HCT116 (cell line): ENCODE results near the gene FARP1. TPM values are rescaled to one million over a fixed set of nuclear protein-coding genes. Genes with fewer than 3 reads are reported as not detected.
A peak's percentile ranks its signal among the peaks of the same experiment; 100 is the strongest.

Source experiments
- ATAC-seq: fragments of 200-7000 bp; cut with Tn5 transposase; 2 replicates; pipeline ENCODE4 v1.9.1; 2020; ENCODE audit warnings: mild to moderate bottlenecking, moderate library complexity
- BruUV-seq: library from RNA; stranded (reverse); fragments of 400-500 nt; replicated peaks from 2 replicates; lab custom pipeline; 2021; lab: Mats Ljungman, UMichigan
- CTCF ChIA-PET: fragments of 300-600 bp; sonication (Branson Sonifier 250); formaldehyde crosslinking; loops from one replicate; lab custom pipeline; 2021; ENCODE audit warnings: antibody characterized with exemption; lab: Charles Lee
- POLR2A ChIA-PET: fragments of 300-600, 350-600 bp; sonication (Branson Sonifier 250); formaldehyde crosslinking; loops from one replicate; lab custom pipeline; 2021; ENCODE audit warnings: antibody characterized with exemption; lab: Charles Lee
- RAD21 ChIA-PET, 2 experiments: fragments of 300-600 bp; sonication (Branson Sonifier 250); formaldehyde crosslinking; loops; one replicate each; lab custom pipeline; 2023; ENCODE audit warnings: low total read pairs in 2 of 2; ENCODE audit not compliant: uncharacterized antibody in 2 of 2, unreplicated experiment in 2 of 2, low non-redundant PET in 1 of 2; lab: Charles Lee
- DNase-seq: peaks from one replicate; pipeline ENCODE4 v3.0.0-alpha.2; 2010; ENCODE audit warnings: low read depth, low spot score
- H2AFZ ChIP-seq: fragments of 200-600 bp; shearing (Covaris generic), sonication (generic); 2 replicates; pipeline ENCODE4 v1.6.1; 2017; ENCODE audit warnings: low read depth, mixed run types, mixed read lengths, antibody characterized with exemption, low read length; ENCODE audit not compliant: poor library complexity, severe bottlenecking
- H3K27ac ChIP-seq: 2 replicates; pipeline ENCODE4 v1.5.1; 2012; ENCODE audit warnings: low read depth, low read length
- H3K27me3 ChIP-seq: fragments of 200-600 bp; sonication (generic); 2 replicates; pipeline ENCODE4 v1.6.1; 2016; ENCODE audit warnings: mixed run types, low read length, mixed read lengths; ENCODE audit not compliant: insufficient read depth
- H3K36me3 ChIP-seq, 2 experiments: fragments of 200-500 bp in 1 of 2; fragments of 200-600 bp in 1 of 2; sonication (Bioruptor generic) in 1 of 2; sonication (generic) in 1 of 2; 2 replicates each; pipeline versions ENCODE4 v1.5.1 to v1.6.1; 2014 to 2016; ENCODE audit warnings: low read length in 2 of 2, inconsistent platforms in 1 of 2, mixed read lengths in 1 of 2, mixed run types in 1 of 2; ENCODE audit not compliant: insufficient read depth in 2 of 2, control insufficient read depth in 1 of 2
- H3K4me1 ChIP-seq, 2 experiments: fragments of 200-600 bp in 1 of 2; sonication (generic) in 1 of 2; 2 replicates each; pipeline versions ENCODE4 v1.5.1 to v1.6.1; 2012 to 2017; ENCODE audit warnings: low read length in 2 of 2, inconsistent platforms in 1 of 2, mild to moderate bottlenecking in 1 of 2, mixed read lengths in 1 of 2, mixed run types in 1 of 2, moderate library complexity in 1 of 2; ENCODE audit not compliant: insufficient read depth in 2 of 2, control insufficient read depth in 1 of 2
- H3K4me2 ChIP-seq: fragments of 200-600 bp; sonication (generic); 2 replicates; pipeline ENCODE4 v1.6.1; 2017; ENCODE audit warnings: mixed run types, low read length, mixed read lengths
- H3K4me3 ChIP-seq, 2 experiments: fragments of 200-600 bp in 1 of 2; sonication (generic) in 1 of 2; replicated peaks in 1 of 2; 2 replicates each; pipeline ENCODE4 v1.5.1; 2011 to 2016; ENCODE audit warnings: low read length in 2 of 2, control low read depth in 1 of 2, low read depth in 1 of 2, mild to moderate bottlenecking in 1 of 2, mixed read lengths in 1 of 2, mixed run types in 1 of 2
- H3K79me2 ChIP-seq: fragments of 200-600 bp; sonication (generic); 2 replicates; pipeline ENCODE4 v1.6.1; 2017; ENCODE audit warnings: mild to moderate bottlenecking, mixed run types, low read length, moderate library complexity, mixed read lengths; ENCODE audit not compliant: insufficient read depth
- H3K9ac ChIP-seq: fragments of 200-600 bp; sonication (generic); 2 replicates; pipeline ENCODE4 v1.6.1; 2016; ENCODE audit warnings: low read length, mixed read lengths
- H3K9me2 ChIP-seq: fragments of 200-600 bp; sonication (generic), shearing (Covaris generic); 2 replicates; pipeline ENCODE4 v1.6.1; 2017; ENCODE audit warnings: mixed run types, mild to moderate bottlenecking, moderate library complexity; ENCODE audit not compliant: insufficient read depth
- H3K9me3 ChIP-seq, 2 experiments: fragments of 200-500 bp in 1 of 2; fragments of 200-600 bp in 1 of 2; sonication (Bioruptor generic) in 1 of 2; sonication (generic) in 1 of 2; 2 replicates each; pipeline ENCODE4 v1.6.1; 2014 to 2017; ENCODE audit warnings: low read length in 2 of 2, mixed read lengths in 2 of 2, inconsistent platforms in 1 of 2, low read depth in 1 of 2, mild to moderate bottlenecking in 1 of 2, mixed run types in 1 of 2, moderate library complexity in 1 of 2; ENCODE audit not compliant: control insufficient read depth in 1 of 2, insufficient read depth in 1 of 2
- H4K20me1 ChIP-seq: fragments of 200-600 bp; sonication (generic), shearing (Covaris generic); 2 replicates; pipeline ENCODE4 v1.6.1; 2017; ENCODE audit warnings: mixed run types, mild to moderate bottlenecking, moderate library complexity; ENCODE audit not compliant: insufficient read depth
- CBX3 ChIP-seq: IDR thresholded peaks from 2 replicates; pipeline ENCODE4 v1.6.1; 2012; ENCODE audit warnings: low read depth
- EGR1 ChIP-seq: IDR thresholded peaks from 2 replicates; pipeline ENCODE4 v1.6.1; 2012; ENCODE audit warnings: low read depth
- EZH2 ChIP-seq: fragments of 200-600 bp; sonication (generic); IDR thresholded peaks from 2 replicates; pipeline ENCODE4 v1.6.1; 2017; ENCODE audit warnings: antibody characterized with exemption, mixed run types
- JUND ChIP-seq: IDR thresholded peaks from 2 replicates; pipeline ENCODE4 v1.6.1; 2012
- MAX ChIP-seq: IDR thresholded peaks from 2 replicates; pipeline ENCODE4 v1.6.1; 2012
- RAD21 ChIP-seq: IDR thresholded peaks from 2 replicates; pipeline ENCODE4 v1.6.1; 2012; ENCODE audit warnings: low read depth, mild to moderate bottlenecking
- YY1 ChIP-seq: IDR thresholded peaks from 2 replicates; pipeline ENCODE4 v1.6.1; 2011; ENCODE audit warnings: low read length, low read depth, moderate library complexity, mild to moderate bottlenecking; ENCODE audit not compliant: insufficient replicate concordance; ENCODE audit errors: extremely low read depth
- ZBTB33 ChIP-seq: IDR thresholded peaks from 2 replicates; pipeline ENCODE4 v1.6.1; 2011; ENCODE audit warnings: mild to moderate bottlenecking, low read length, moderate library complexity; ENCODE audit not compliant: insufficient replicate concordance; ENCODE audit errors: extremely low read depth
- ZFX ChIP-seq: fragments of 450-650 bp; IDR thresholded peaks from 2 replicates; pipeline ENCODE4 v1.6.1; 2017
- intact Hi-C: fragments of 100-400 bp; cut with micrococcal nuclease; formaldehyde crosslinking; loops from 2 replicates; pipeline ENCODE4 v1.10.0; 2022
- total RNA-seq: library from RNA; stranded (reverse); gene quantifications from one replicate; pipeline ENCODE4 v1.2.1, GENCODE V29; 2021; ENCODE audit not compliant: unreplicated experiment

Gene FARP1
- total RNA-seq, 1 experiment from 2014 or later = 30.5 TPM

DNA sequence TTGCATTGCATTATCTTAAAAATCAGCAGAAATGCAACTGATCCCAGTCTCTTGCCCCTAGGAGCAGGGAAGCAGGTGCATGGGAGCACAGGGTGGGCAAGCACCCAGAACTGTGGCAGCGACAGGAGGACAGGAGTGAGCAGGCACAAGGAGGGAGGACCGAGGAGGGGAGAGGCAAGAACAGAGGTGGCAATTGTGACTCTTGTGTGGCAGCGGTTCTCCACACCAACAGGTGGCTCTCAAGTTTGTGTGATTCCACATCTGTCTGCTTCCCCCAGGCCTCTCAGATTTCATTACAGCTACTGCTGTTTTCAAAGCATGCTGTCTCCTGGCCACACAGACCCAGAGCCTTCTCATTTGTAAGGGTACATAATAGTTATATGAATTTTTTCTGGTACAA is 325.5 kb downstream of the FARP1 start:
- ChIA-PET CTCF (interaction anchor here (2.2 to 2.9 kb wide), 2 partner anchors 23 to 185 kb away, joined by 7 to 8 read pairs; no protein-coding TSS in a partner anchor), POLR2A (no interaction called here), RAD21 (no interaction called here)
- no TSS peak for BruUV-seq
- Histone ChIP-seq H3K4me3 (no peak overlapping the region), H3K4me2 (no peak overlapping the region), H3K9me2 (no peaks in the 10 kb centered on the region), H3K27me3 (no peaks in the 10 kb centered on the region), H3K4me1 (peaks cover 0 to 3% of the 10 kb centered on the region in 2 experiments; a peak in 1 of 4 replicates), H4K20me1 (no peaks in the 10 kb centered on the region), H3K79me2 (peaks cover 75% of the 10 kb centered on the region), H3K9me3 (no peaks in the 10 kb centered on the region), H2AFZ (no peak overlapping the region), H3K27ac (no peak overlapping the region), H3K36me3 (peaks cover 12 to 46% of the 10 kb centered on the region in 2 experiments), H3K9ac (no peak overlapping the region)
- DNase-seq (no peak), ATAC-seq (no peak)
- TF ChIP-seq ZFX (no peak), ZBTB33 (no peak), EGR1 (no peak), CBX3 (no peak), JUND (no peak), EZH2 (no peak), YY1 (no peak), RAD21 (peak; percentile 23; the same call in 1 of the 2 replicates), MAX (no peak)
- intact Hi-C loops = loop anchor here (5.0 kb wide), 1 partner anchor 184 kb away; no protein-coding TSS in a partner anchor
